WTC11 (cell line): ENCODE measurements around the gene ATP2B2. TPM values are rescaled to one million over a fixed set of nuclear protein-coding genes. Genes with fewer than 3 reads are reported as not detected.

Experiments
- ATAC-seq: fragments of 200-7000 bp; cut with Tn5 transposase; 2 replicates; pipeline ENCODE4 v1.10.0; 2021; ENCODE audit warnings: mild to moderate bottlenecking, moderate library complexity
- CTCF ChIA-PET: fragments of 300-600 bp; sonication (Branson Sonifier 250); formaldehyde crosslinking; loops from one replicate; lab custom pipeline; 2021; ENCODE audit warnings: antibody characterized with exemption; lab: Charles Lee
- POLR2A ChIA-PET: fragments of 350-600 bp; sonication (Branson Sonifier 250); formaldehyde crosslinking; loops from one replicate; lab custom pipeline; 2021; ENCODE audit warnings: antibody characterized with exemption; lab: Charles Lee
- DNase-seq: peaks from one replicate; pipeline ENCODE4 v3.0.0; 2021; ENCODE audit warnings: low spot score
- H3K27ac Mint-ChIP-seq: 2 replicates; pipeline ENCODE4 v1.8.0; 2021; ENCODE audit warnings: mixed read lengths
- H3K27me3 Mint-ChIP-seq: 2 replicates; pipeline ENCODE4 v1.8.0; 2021; ENCODE audit warnings: low read depth, mild to moderate bottlenecking, moderate library complexity, mixed read lengths
- H3K36me3 Mint-ChIP-seq: 2 replicates; pipeline ENCODE4 v1.8.0; 2021; ENCODE audit warnings: mixed read lengths
- H3K4me1 Mint-ChIP-seq: 2 replicates; pipeline ENCODE4 v1.8.0; 2022; ENCODE audit warnings: mixed read lengths
- H3K4me3 Mint-ChIP-seq: 2 replicates; pipeline ENCODE4 v1.8.0; 2021; ENCODE audit warnings: mild to moderate bottlenecking, moderate library complexity, mixed read lengths
- H3K9me3 Mint-ChIP-seq: 2 replicates; pipeline ENCODE4 v1.8.0; 2021; ENCODE audit warnings: mixed read lengths
- ATF6 ChIP-seq: sonication (generic); formaldehyde crosslinking; IDR thresholded peaks from 2 replicates; pipeline ENCODE4 v1.8.1; 2023; ENCODE audit warnings: mild to moderate bottlenecking, missing genetic modification reagents
- CREB1 ChIP-seq: sonication (generic); formaldehyde crosslinking; IDR thresholded peaks from 2 replicates; pipeline ENCODE4 v1.8.0; 2023; ENCODE audit warnings: mild to moderate bottlenecking, missing genetic modification reagents
- CREM ChIP-seq: sonication (generic); formaldehyde crosslinking; IDR thresholded peaks from 2 replicates; pipeline ENCODE4 v1.8.1; 2022; ENCODE audit warnings: mild to moderate bottlenecking, missing genetic modification reagents, moderate library complexity
- E2F5 ChIP-seq: sonication (generic); formaldehyde crosslinking; IDR thresholded peaks from 2 replicates; pipeline ENCODE4 v1.8.1; 2022; ENCODE audit warnings: mild to moderate bottlenecking, moderate library complexity, missing genetic modification reagents
- EMX1 ChIP-seq: fragments of 250-450 bp; sonication (Bioruptor Pico); IDR thresholded peaks from 2 replicates; pipeline ENCODE4 v1.8.0; 2021; ENCODE audit warnings: mild to moderate bottlenecking
- GTF2I ChIP-seq: fragments of 250-450 bp; sonication (Bioruptor Pico); conservative IDR thresholded peaks from 2 replicates; pipeline ENCODE4 v1.4.0; 2021; ENCODE audit warnings: mild to moderate bottlenecking
- IRF2 ChIP-seq: sonication (generic); formaldehyde crosslinking; IDR thresholded peaks from 2 replicates; pipeline ENCODE4 v1.8.0; 2022; ENCODE audit warnings: low read depth, missing genetic modification reagents, borderline replicate concordance
- MAX ChIP-seq: sonication (generic); formaldehyde crosslinking; IDR thresholded peaks from 2 replicates; pipeline ENCODE4 v1.8.0; 2022; ENCODE audit warnings: mild to moderate bottlenecking, missing genetic modification reagents
- NFATC4 ChIP-seq: fragments of 250-450 bp; sonication (Bioruptor Pico); IDR thresholded peaks from 2 replicates; pipeline ENCODE4 v1.9.0; 2021; ENCODE audit warnings: mild to moderate bottlenecking
- NFYB ChIP-seq: sonication (generic); formaldehyde crosslinking; conservative IDR thresholded peaks from 2 replicates; pipeline ENCODE4 v1.8.0; 2022; ENCODE audit warnings: low read depth, missing genetic modification reagents
- SOX15 ChIP-seq: fragments of 250-450 bp; sonication (Bioruptor Pico); IDR thresholded peaks from 2 replicates; pipeline ENCODE4 v1.9.0; 2021; ENCODE audit warnings: mild to moderate bottlenecking
- USF1 ChIP-seq: sonication (generic); formaldehyde crosslinking; IDR thresholded peaks from 2 replicates; pipeline ENCODE4 v1.8.0; 2022; ENCODE audit warnings: mild to moderate bottlenecking, missing genetic modification reagents
- ZBTB21 ChIP-seq: sonication (generic); formaldehyde crosslinking; IDR thresholded peaks from 2 replicates; pipeline ENCODE4 v1.8.1; 2023; ENCODE audit warnings: mild to moderate bottlenecking, missing genetic modification reagents, borderline replicate concordance
- ZBTB43 ChIP-seq: sonication (generic); formaldehyde crosslinking; IDR thresholded peaks from 2 replicates; pipeline ENCODE4 v1.8.1; 2023; ENCODE audit warnings: mild to moderate bottlenecking, missing genetic modification reagents
- ZNF423 ChIP-seq: fragments of 250-450 bp; sonication (Bioruptor Pico); IDR thresholded peaks from 2 replicates; pipeline ENCODE4 v2.1.2; 2022; ENCODE audit warnings: mild to moderate bottlenecking, moderate library complexity
- total RNA-seq: library from RNA; stranded (reverse); gene quantifications from 3 replicates; pipeline ENCODE4 v1.2.3, GENCODE V29; 2021
- TF ChIP-seq, protein P1 (sequence below): sonication (generic); formaldehyde crosslinking; IDR thresholded peaks from 2 replicates; pipeline ENCODE4 v1.8.1; 2022; ENCODE audit warnings: low read depth, missing genetic modification reagents, borderline replicate concordance
- TF ChIP-seq, protein P2 (sequence below): fragments of 250-450 bp; sonication (Bioruptor Pico); conservative IDR thresholded peaks from 2 replicates; pipeline ENCODE4 v1.9.0; 2021; ENCODE audit warnings: mild to moderate bottlenecking
- TF ChIP-seq, protein P3 (sequence below): fragments of 250-450 bp; sonication (Bioruptor Pico); IDR thresholded peaks from 2 replicates; pipeline ENCODE4 v1.9.0; 2021; ENCODE audit warnings: mild to moderate bottlenecking
- TF ChIP-seq, protein P4 (sequence below): fragments of 200-600 bp; IDR thresholded peaks from 2 replicates; pipeline ENCODE4 v1.8.0; 2022; ENCODE audit warnings: antibody characterized with exemption

The ATP2B2 gene
- total RNA-seq, 1 experiment from 2014 or later: 0.48 TPM

GRCh38 chr3:10395196-10395595 lies 110.2 kb downstream of the ATP2B2 start (continued):
- TF ChIP-seq MAX (CRISPR knock-in tag) (no peak), ZBTB43 (no peak), GTF2I (CRISPR knock-in tag) (no peak), ZBTB21 (CRISPR knock-in tag) (no peak), NFYB (CRISPR knock-in tag) (no peak), ATF6 (CRISPR knock-in tag) (no peak), CREM (no peak), CREB1 (no peak), ZNF423 (CRISPR knock-in tag) (peak; percentile 88)
- TF ChIP-seq, protein P1, sequence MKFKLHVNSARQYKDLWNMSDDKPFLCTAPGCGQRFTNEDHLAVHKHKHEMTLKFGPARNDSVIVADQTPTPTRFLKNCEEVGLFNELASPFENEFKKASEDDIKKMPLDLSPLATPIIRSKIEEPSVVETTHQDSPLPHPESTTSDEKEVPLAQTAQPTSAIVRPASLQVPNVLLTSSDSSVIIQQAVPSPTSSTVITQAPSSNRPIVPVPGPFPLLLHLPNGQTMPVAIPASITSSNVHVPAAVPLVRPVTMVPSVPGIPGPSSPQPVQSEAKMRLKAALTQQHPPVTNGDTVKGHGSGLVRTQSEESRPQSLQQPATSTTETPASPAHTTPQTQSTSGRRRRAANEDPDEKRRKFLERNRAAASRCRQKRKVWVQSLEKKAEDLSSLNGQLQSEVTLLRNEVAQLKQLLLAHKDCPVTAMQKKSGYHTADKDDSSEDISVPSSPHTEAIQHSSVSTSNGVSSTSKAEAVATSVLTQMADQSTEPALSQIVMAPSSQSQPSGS (CRISPR knock-in tag): no peak
- TF ChIP-seq, protein P2, sequence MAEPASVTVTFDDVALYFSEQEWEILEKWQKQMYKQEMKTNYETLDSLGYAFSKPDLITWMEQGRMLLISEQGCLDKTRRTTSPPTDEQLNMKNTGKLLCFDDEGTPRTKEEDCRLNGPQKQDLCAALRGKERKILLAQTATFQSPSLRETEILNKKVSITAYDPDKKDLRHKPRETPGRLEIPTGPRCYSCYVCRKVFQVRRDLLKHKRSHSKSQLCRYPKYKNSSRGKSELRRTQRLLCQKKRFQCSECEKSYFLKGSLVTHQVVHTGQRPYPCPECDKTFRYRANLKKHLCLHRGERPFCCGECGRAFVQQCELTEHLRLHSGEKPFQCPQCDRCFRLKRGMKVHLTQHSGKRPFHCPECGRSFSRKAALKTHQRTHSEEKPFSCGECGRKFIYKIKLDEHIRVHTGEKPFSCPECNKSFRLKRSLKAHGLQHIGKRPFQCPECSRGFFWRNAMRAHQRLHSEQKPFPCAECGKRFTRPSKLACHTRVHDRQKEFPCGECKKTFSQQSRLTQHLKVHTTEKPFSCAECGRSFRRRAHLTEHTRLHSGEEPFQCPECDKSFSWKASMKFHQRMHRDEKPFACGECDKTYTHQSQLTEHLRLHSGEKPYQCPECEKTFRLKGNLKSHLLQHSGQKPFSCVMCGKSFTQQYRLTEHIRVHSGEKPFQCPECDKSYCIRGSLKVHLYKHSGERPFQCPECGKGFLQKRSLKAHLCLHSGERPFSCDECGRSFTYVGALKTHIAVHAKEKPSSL: 0 out of 2 replicates have a peak, but pooled peaks have one; percentile 21
- TF ChIP-seq, protein P3, sequence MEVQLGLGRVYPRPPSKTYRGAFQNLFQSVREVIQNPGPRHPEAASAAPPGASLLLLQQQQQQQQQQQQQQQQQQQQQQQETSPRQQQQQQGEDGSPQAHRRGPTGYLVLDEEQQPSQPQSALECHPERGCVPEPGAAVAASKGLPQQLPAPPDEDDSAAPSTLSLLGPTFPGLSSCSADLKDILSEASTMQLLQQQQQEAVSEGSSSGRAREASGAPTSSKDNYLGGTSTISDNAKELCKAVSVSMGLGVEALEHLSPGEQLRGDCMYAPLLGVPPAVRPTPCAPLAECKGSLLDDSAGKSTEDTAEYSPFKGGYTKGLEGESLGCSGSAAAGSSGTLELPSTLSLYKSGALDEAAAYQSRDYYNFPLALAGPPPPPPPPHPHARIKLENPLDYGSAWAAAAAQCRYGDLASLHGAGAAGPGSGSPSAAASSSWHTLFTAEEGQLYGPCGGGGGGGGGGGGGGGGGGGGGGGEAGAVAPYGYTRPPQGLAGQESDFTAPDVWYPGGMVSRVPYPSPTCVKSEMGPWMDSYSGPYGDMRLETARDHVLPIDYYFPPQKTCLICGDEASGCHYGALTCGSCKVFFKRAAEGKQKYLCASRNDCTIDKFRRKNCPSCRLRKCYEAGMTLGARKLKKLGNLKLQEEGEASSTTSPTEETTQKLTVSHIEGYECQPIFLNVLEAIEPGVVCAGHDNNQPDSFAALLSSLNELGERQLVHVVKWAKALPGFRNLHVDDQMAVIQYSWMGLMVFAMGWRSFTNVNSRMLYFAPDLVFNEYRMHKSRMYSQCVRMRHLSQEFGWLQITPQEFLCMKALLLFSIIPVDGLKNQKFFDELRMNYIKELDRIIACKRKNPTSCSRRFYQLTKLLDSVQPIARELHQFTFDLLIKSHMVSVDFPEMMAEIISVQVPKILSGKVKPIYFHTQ: no peak

GRCh38 chr3:10394491-10395025 lies 110.8 kb downstream of the ATP2B2 start:
- Mint-ChIP-seq H3K27ac (no peak overlapping the region), H3K9me3 (peaks cover 5% of the 10 kb centered on the region; the same call in 1 of the 2 replicates), H3K4me1 (peaks cover 31% of the 10 kb centered on the region), H3K4me3 (no peak overlapping the region), H3K36me3 (no peaks in the 10 kb centered on the region), H3K27me3 (peaks cover 5% of the 10 kb centered on the region)
- POLR2A ChIA-PET: no interaction called here
- no peak; the same call in 1 of the 2 replicates for ATAC-seq
- no peak for DNase-seq
- CTCF ChIA-PET: no interaction called here
- TF ChIP-seq EMX1 (CRISPR knock-in tag) (no peak), NFATC4 (CRISPR knock-in tag) (no peak), SOX15 (no peak), USF1 (CRISPR knock-in tag) (no peak), ZBTB21 (CRISPR knock-in tag) (no peak), E2F5 (CRISPR knock-in tag) (no peak), IRF2 (CRISPR knock-in tag) (no peak)
- TF ChIP-seq, protein P4, sequence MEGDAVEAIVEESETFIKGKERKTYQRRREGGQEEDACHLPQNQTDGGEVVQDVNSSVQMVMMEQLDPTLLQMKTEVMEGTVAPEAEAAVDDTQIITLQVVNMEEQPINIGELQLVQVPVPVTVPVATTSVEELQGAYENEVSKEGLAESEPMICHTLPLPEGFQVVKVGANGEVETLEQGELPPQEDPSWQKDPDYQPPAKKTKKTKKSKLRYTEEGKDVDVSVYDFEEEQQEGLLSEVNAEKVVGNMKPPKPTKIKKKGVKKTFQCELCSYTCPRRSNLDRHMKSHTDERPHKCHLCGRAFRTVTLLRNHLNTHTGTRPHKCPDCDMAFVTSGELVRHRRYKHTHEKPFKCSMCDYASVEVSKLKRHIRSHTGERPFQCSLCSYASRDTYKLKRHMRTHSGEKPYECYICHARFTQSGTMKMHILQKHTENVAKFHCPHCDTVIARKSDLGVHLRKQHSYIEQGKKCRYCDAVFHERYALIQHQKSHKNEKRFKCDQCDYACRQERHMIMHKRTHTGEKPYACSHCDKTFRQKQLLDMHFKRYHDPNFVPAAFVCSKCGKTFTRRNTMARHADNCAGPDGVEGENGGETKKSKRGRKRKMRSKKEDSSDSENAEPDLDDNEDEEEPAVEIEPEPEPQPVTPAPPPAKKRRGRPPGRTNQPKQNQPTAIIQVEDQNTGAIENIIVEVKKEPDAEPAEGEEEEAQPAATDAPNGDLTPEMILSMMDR: no peak
- TF ChIP-seq, protein P1 (CRISPR knock-in tag): no peak
